ENCODE measurements around the gene COMMD10.

COMMD10 gene

DNA sequence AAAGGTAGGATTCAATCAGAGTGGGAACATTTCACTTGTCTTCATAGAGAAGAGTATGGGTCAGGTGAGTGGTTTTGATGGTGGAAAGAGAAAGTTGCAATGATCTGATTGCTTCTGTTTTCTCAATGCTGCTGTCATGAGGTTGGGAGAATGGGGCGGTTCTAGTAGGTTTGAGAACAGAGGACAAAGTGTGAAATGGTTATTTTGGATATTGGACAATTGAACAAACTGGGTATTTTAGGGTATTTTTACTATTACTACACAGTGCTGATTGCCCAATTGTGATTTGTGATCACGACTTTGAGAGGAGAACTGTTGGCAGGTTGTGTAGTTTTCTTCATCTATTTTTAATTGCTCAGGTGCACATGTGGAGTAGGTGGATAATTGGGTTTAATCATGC is 60.2 kb downstream of the COMMD10 start:
- Histone ChIP-seq H3K4me3 (ENCODE audit: low read length in 2 of 2) (no peak overlapping the region), H3K9ac (ENCODE audit: low read length in 2 of 2) (no peak overlapping the region), H3K4me1 (ENCODE audit: control insufficient read depth, insufficient read depth, low read length) (no peaks in the 10 kb centered on the region), H3K27me3 (ENCODE audit: control insufficient read depth in 1 of 2, insufficient read depth in 2 of 2, low read length in 2 of 2) (no peaks in the 10 kb centered on the region), H3K27ac (ENCODE audit: low read length) (no peak overlapping the region), H3K36me3 (ENCODE audit: control insufficient read depth in 2 of 2, insufficient read depth in 2 of 2, low read length in 2 of 2) (no peaks in the 10 kb centered on the region), H3K9me3 (ENCODE audit: control insufficient read depth in 2 of 2, low read length in 2 of 2) (no peaks in the 10 kb centered on the region)

DNA sequence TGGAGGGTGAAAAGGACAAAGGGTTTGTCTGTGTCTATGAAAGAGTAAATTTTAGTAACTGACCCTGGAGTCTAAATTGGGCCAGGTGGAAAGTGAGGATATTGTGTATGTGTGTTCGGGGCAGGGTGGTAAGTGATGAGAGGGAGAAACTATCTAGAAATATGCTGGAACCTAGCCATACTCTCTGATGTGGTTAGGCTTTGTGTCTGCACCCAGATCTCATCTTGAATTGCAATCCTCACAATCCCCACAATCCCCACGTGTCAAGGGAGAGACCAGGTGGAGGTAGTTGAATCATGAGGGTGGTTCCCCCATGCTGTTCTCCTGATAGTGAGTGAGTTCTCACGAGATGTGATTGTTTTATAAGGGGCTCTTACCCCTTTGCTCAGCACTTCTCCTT is 60.6 kb downstream of the COMMD10 start:
- no peak overlapping the region for H3K4me3 ChIP-seq (ENCODE audit: low read length in 2 of 2)
- H3K9me3 ChIP-seq (ENCODE audit: control insufficient read depth in 2 of 2, low read length in 2 of 2), result no peaks in the 10 kb centered on the region
- no peak overlapping the region for H3K27ac ChIP-seq (ENCODE audit: low read length)
- H3K27me3 ChIP-seq (ENCODE audit: control insufficient read depth in 1 of 2, insufficient read depth in 2 of 2, low read length in 2 of 2), result no peaks in the 10 kb centered on the region
- no peak overlapping the region for H3K9ac ChIP-seq (ENCODE audit: low read length in 2 of 2)
- no peaks in the 10 kb centered on the region for H3K4me1 ChIP-seq (ENCODE audit: control insufficient read depth, insufficient read depth, low read length)
- no peaks in the 10 kb centered on the region for H3K36me3 ChIP-seq (ENCODE audit: control insufficient read depth in 2 of 2, insufficient read depth in 2 of 2, low read length in 2 of 2)

DNA sequence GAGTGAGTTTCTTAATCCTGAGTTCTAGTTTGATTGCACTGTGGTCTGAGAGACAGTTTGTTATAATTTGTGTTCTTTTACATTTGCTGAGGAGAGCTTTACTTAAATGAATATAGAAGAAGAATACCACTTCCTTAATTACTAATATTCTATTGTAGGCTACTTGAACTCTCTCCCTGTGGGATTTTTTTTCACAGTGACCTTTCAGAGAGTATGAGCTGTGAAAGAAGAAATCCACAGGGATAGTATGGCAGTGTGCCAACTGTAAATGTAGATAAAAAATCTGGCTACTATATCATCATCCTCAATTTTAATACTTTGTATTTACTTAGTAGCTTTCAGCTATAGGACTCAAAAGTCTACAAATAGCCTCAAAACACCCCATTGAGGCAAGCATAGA is 67.3 kb downstream of the COMMD10 start:
- Histone ChIP-seq H3K9ac (ENCODE audit: low read length in 2 of 2) (no peak overlapping the region), H3K27ac (ENCODE audit: low read length) (no peak overlapping the region), H3K27me3 (ENCODE audit: control insufficient read depth in 1 of 2, insufficient read depth in 2 of 2, low read length in 2 of 2) (no peaks in the 10 kb centered on the region), H3K4me1 (ENCODE audit: control insufficient read depth, insufficient read depth, low read length) (no peaks in the 10 kb centered on the region), H3K4me3 (ENCODE audit: low read length in 2 of 2) (no peak overlapping the region), H3K36me3 (ENCODE audit: control insufficient read depth in 2 of 2, insufficient read depth in 2 of 2, low read length in 2 of 2) (no peaks in the 10 kb centered on the region), H3K9me3 (ENCODE audit: control insufficient read depth in 2 of 2, low read length in 2 of 2) (no peaks in the 10 kb centered on the region)

DNA sequence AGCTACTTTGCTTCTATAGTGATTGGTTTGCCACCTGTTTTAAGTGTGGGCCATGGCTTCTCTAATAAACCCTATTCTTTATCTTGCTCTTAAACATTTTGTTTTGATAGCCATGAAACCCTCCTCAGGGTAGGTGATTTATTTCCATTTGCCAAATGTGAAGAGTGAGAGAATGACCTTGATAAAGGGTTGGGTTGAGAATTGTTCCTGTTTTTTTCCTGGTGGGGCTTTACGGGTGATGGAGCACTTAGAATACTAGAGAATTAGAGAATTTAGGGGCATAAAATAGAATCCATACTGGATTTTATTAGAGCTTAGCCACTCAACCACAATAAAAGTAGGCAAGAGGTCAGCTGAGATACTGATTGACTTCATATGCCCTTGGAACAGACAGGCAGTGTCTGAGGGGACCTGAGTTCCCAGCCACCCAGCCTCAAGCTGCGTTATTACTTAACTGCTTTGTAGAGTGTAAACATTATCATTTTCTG is 68.9 kb downstream of the COMMD10 start:
- no peak overlapping the region for H3K27ac ChIP-seq (ENCODE audit: low read length)
- no peak overlapping the region for H3K4me3 ChIP-seq (ENCODE audit: low read length in 2 of 2)
- H3K9me3 ChIP-seq (ENCODE audit: control insufficient read depth in 2 of 2, low read length in 2 of 2), result no peaks in the 10 kb centered on the region
- H3K27me3 ChIP-seq (ENCODE audit: control insufficient read depth in 1 of 2, insufficient read depth in 2 of 2, low read length in 2 of 2), result no peaks in the 10 kb centered on the region
- no peak overlapping the region for H3K9ac ChIP-seq (ENCODE audit: low read length in 2 of 2)
- H3K4me1 ChIP-seq (ENCODE audit: control insufficient read depth, insufficient read depth, low read length), result no peaks in the 10 kb centered on the region
- H3K36me3 ChIP-seq (ENCODE audit: control insufficient read depth in 2 of 2, insufficient read depth in 2 of 2, low read length in 2 of 2), result no peaks in the 10 kb centered on the region

GRCh38 chr5:116154252-116154651 is 69.4 kb downstream of the COMMD10 start:
- Histone ChIP-seq H3K9me3 (ENCODE audit: control insufficient read depth in 2 of 2, low read length in 2 of 2) (no peaks in the 10 kb centered on the region), H3K36me3 (ENCODE audit: control insufficient read depth in 2 of 2, insufficient read depth in 2 of 2, low read length in 2 of 2) (no peaks in the 10 kb centered on the region), H3K27ac (ENCODE audit: low read length) (no peak overlapping the region), H3K9ac (ENCODE audit: low read length in 2 of 2) (no peak overlapping the region), H3K4me3 (ENCODE audit: low read length in 2 of 2) (no peak overlapping the region), H3K4me1 (ENCODE audit: control insufficient read depth, insufficient read depth, low read length) (no peaks in the 10 kb centered on the region), H3K27me3 (ENCODE audit: control insufficient read depth in 1 of 2, insufficient read depth in 2 of 2, low read length in 2 of 2) (no peaks in the 10 kb centered on the region)

DNA sequence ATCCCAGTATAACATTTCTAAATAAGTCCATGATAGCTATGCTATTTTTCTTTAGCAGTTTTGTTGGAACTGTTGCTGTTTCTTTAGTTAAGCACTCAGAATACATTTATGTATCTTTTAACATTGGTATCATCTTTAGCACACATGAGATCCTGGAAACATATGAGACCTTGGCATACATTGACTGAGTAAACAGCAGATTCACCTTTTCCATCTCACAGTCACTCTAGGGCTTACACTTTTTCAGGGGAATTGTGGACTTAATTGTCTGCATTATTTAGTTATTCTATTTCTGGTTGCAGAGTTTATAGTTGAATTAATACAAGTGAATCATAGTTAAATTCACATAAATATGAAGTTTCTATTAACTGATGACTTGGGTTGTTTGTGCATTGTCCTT is 70.1 kb downstream of the COMMD10 start:
- Histone ChIP-seq H3K9me3 (ENCODE audit: control insufficient read depth in 2 of 2, low read length in 2 of 2) (no peaks in the 10 kb centered on the region), H3K36me3 (ENCODE audit: control insufficient read depth in 2 of 2, insufficient read depth in 2 of 2, low read length in 2 of 2) (no peaks in the 10 kb centered on the region), H3K4me3 (ENCODE audit: low read length in 2 of 2) (no peak overlapping the region), H3K9ac (ENCODE audit: low read length in 2 of 2) (no peak overlapping the region), H3K27ac (ENCODE audit: low read length) (no peak overlapping the region), H3K27me3 (ENCODE audit: control insufficient read depth in 1 of 2, insufficient read depth in 2 of 2, low read length in 2 of 2) (no peaks in the 10 kb centered on the region), H3K4me1 (ENCODE audit: control insufficient read depth, insufficient read depth, low read length) (no peaks in the 10 kb centered on the region)

DNA sequence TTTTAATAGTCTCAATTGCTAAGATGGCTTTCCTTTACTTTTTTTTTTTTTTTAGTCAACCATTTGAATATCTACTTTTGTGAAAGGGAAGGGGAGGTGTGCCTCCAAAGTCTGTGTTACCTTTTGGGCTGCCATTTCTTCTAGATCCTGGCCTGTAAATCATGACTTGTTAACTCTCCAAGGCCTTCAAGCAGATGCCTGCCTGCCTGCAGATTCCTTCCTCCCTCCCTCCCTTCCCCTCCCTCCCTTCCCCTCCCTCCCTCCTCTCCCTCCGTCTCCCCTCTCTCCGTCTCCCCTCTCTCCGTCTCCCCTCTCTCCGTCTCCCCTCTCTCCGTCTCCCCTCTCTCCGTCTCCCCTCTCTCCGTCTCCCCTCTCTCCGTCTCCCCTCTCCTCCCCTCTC is 73.1 kb downstream of the COMMD10 start:
- H3K27ac ChIP-seq (ENCODE audit: low read length), result no peak overlapping the region
- no peak overlapping the region for H3K9ac ChIP-seq (ENCODE audit: low read length in 2 of 2)
- H3K4me3 ChIP-seq (ENCODE audit: low read length in 2 of 2), result no peak overlapping the region
- no peaks in the 10 kb centered on the region for H3K4me1 ChIP-seq (ENCODE audit: control insufficient read depth, insufficient read depth, low read length)
- H3K36me3 ChIP-seq (ENCODE audit: control insufficient read depth in 2 of 2, insufficient read depth in 2 of 2, low read length in 2 of 2), result no peaks in the 10 kb centered on the region
- no peaks in the 10 kb centered on the region for H3K9me3 ChIP-seq (ENCODE audit: control insufficient read depth in 2 of 2, low read length in 2 of 2)
- no peaks in the 10 kb centered on the region for H3K27me3 ChIP-seq (ENCODE audit: control insufficient read depth in 1 of 2, insufficient read depth in 2 of 2, low read length in 2 of 2)

DNA sequence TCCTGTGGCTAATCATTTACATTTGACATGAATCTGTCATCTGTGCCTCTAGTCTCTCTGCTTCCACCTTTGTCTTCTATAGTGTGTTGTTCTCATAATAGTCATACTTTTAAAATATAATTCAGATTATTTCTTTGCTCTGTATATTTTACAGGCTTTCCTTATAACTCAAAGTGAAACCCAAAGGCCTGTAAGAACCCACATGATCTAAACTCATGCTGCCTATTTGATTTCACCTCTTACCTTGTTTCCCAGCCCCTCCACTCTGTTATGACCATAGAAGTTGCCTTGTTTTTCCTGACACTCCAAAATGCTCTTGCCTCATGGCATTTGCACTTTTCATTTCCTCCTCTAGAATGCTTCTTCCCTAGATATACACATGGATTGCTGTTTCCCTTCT is 74.2 kb downstream of the COMMD10 start:
- H3K9ac ChIP-seq (ENCODE audit: low read length in 2 of 2), result no peak overlapping the region
- no peaks in the 10 kb centered on the region for H3K9me3 ChIP-seq (ENCODE audit: control insufficient read depth in 2 of 2, low read length in 2 of 2)

GRCh38 chr5:116174111-116174510 is 89.3 kb downstream of the COMMD10 start:
- no peaks in the 10 kb centered on the region for H3K4me1 ChIP-seq (ENCODE audit: control insufficient read depth, insufficient read depth, low read length)
- H3K4me3 ChIP-seq (ENCODE audit: low read length in 2 of 2), result no peak overlapping the region
- no peaks in the 10 kb centered on the region for H3K36me3 ChIP-seq (ENCODE audit: control insufficient read depth in 2 of 2, insufficient read depth in 2 of 2, low read length in 2 of 2)
- H3K27ac ChIP-seq (ENCODE audit: low read length), result no peak overlapping the region
- no peaks in the 10 kb centered on the region for H3K27me3 ChIP-seq (ENCODE audit: control insufficient read depth in 1 of 2, insufficient read depth in 2 of 2, low read length in 2 of 2)
- H3K9ac ChIP-seq (ENCODE audit: low read length in 2 of 2), result no peak overlapping the region
- peaks cover 0 to 2% of the 10 kb centered on the region in 2 donors for H3K9me3 ChIP-seq (ENCODE audit: control insufficient read depth in 2 of 2, low read length in 2 of 2)

More for the DNA sequence above, 74.2 kb downstream of the COMMD10 start:
- Histone ChIP-seq H3K4me1 (ENCODE audit: control insufficient read depth, insufficient read depth, low read length) (no peaks in the 10 kb centered on the region), H3K4me3 (ENCODE audit: low read length in 2 of 2) (no peak overlapping the region), H3K27me3 (ENCODE audit: control insufficient read depth in 1 of 2, insufficient read depth in 2 of 2, low read length in 2 of 2) (no peaks in the 10 kb centered on the region), H3K36me3 (ENCODE audit: control insufficient read depth in 2 of 2, insufficient read depth in 2 of 2, low read length in 2 of 2) (no peaks in the 10 kb centered on the region), H3K27ac (ENCODE audit: low read length) (no peak overlapping the region)

DNA sequence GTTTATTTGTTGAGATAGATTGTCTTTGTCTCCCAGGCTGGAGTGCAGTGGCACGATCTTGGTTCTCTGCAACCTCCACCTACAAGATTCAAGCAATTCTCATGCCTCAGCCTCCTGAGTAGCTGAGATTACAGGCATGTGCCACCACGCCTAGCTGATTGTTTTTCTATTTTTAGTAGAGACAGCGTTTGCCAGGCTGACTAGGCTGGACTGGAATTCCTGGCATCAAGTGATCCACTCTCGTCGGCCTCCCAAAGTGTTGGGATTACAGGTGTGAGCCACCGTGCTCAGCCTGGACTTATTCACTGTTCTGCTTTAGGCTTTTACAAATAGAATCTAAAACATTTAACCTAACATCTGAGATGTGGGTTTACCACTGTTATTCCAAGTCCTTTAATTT is 91.3 kb downstream of the COMMD10 start:
- Histone ChIP-seq H3K27ac (ENCODE audit: low read length) (no peak overlapping the region), H3K9ac (ENCODE audit: low read length in 2 of 2) (no peak overlapping the region), H3K27me3 (ENCODE audit: control insufficient read depth in 1 of 2, insufficient read depth in 2 of 2, low read length in 2 of 2) (no peaks in the 10 kb centered on the region), H3K4me3 (ENCODE audit: low read length in 2 of 2) (no peak overlapping the region), H3K36me3 (ENCODE audit: control insufficient read depth in 2 of 2, insufficient read depth in 2 of 2, low read length in 2 of 2) (no peaks in the 10 kb centered on the region), H3K4me1 (ENCODE audit: control insufficient read depth, insufficient read depth, low read length) (no peaks in the 10 kb centered on the region), H3K9me3 (ENCODE audit: control insufficient read depth in 2 of 2, low read length in 2 of 2) (peaks cover 0 to 2% of the 10 kb centered on the region in 2 donors)

DNA sequence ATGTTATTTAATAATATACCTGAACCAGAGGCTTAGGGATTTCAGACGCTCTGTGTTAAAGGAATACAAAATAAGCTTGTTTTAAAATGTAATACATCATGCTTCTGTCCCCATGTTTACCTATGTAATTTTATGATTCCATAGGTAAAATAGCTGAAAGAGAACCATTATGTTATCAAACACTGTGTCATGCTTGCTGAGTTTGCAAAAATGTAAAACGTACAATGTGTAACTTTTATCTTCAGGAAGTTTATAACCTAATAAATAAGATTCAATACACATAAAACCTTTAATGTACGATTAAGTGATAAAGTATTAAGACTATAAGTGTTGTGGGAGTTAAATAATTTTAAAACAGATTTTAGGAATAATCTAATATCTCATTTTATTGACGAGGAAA is 94.1 kb downstream of the COMMD10 start:
- H3K9me3 ChIP-seq (ENCODE audit: control insufficient read depth in 2 of 2, low read length in 2 of 2), result no peaks in the 10 kb centered on the region
- no peaks in the 10 kb centered on the region for H3K4me1 ChIP-seq (ENCODE audit: control insufficient read depth, insufficient read depth, low read length)
- H3K27ac ChIP-seq (ENCODE audit: low read length), result no peak overlapping the region
- H3K4me3 ChIP-seq (ENCODE audit: low read length in 2 of 2), result no peak overlapping the region
- no peaks in the 10 kb centered on the region for H3K27me3 ChIP-seq (ENCODE audit: control insufficient read depth in 1 of 2, insufficient read depth in 2 of 2, low read length in 2 of 2)
- H3K36me3 ChIP-seq (ENCODE audit: control insufficient read depth in 2 of 2, insufficient read depth in 2 of 2, low read length in 2 of 2), result no peaks in the 10 kb centered on the region
- H3K9ac ChIP-seq (ENCODE audit: low read length in 2 of 2), result no peak overlapping the region

Measured in stomach smooth muscle (tissue), 2 donors.